ENCODE measurements around the gene TRIM47. TPM values are rescaled to one million over a fixed set of nuclear protein-coding genes. Genes with fewer than 3 reads are reported as not detected.
A peak's percentile ranks its signal among the peaks of the same experiment; 100 is the strongest.

The TRIM47 gene
- total and polyA plus RNA-seq, 2 of the 13 experiments (the other 11 are each of a cell fraction or from before 2014, with no cell fraction given): 33.5 to 82.0 TPM

- TF ChIP-seq ZNF318 (CRISPR knock-in tag; IDR thresholded peaks at IDR 0.05) (no peak), ZNF788 (CRISPR knock-in tag; IDR thresholded peaks at IDR 0.05; ENCODE audit: borderline replicate concordance) (peak; percentile 66; the same call in 1 of the 2 replicates), ZSCAN20 (CRISPR knock-in tag; IDR thresholded peaks at IDR 0.05; ENCODE audit: borderline replicate concordance) (no peak), RCOR2 (CRISPR knock-in tag; IDR thresholded peaks at IDR 0.05) (no peak), PAWR (CRISPR knock-in tag; IDR thresholded peaks at IDR 0.05; ENCODE audit: borderline replicate concordance) (no peak), ADNP (CRISPR knock-in tag; IDR thresholded peaks at IDR 0.05) (no peak), TAF1 (CRISPR knock-in tag; IDR thresholded peaks at IDR 0.05) (0 out of 2 replicates have a peak, but pooled peaks have one; percentile 37), HIVEP1 (CRISPR knock-in tag; IDR thresholded peaks at IDR 0.05) (peak; percentile 68; the same call in 1 of the 2 replicates), AHR (CRISPR knock-in tag; IDR thresholded peaks at IDR 0.05) (peak; percentile 44; the same call in 1 of the 2 replicates), TMF1 (CRISPR knock-in tag; IDR thresholded peaks at IDR 0.05; ENCODE audit: low read depth) (no peak), HINFP (CRISPR knock-in tag; IDR thresholded peaks at IDR 0.05; ENCODE audit: low read depth) (peak; percentile 4), ISL2 (CRISPR knock-in tag; IDR thresholded peaks at IDR 0.05) (peak; percentile 38; the same call in 1 of the 2 replicates), POLR2AphosphoS5 (IDR thresholded peaks at IDR 0.05; ENCODE audit: low read depth, low read length) (0 out of 2 replicates have a peak, but pooled peaks have one; percentile 14), ZNF660 (CRISPR knock-in tag; IDR thresholded peaks at IDR 0.05; ENCODE audit: borderline replicate concordance, low read depth) (no peak), ZKSCAN8 (CRISPR knock-in tag; IDR thresholded peaks at IDR 0.05; ENCODE audit: borderline replicate concordance) (no peak), RELA (CRISPR knock-in tag; IDR thresholded peaks at IDR 0.05) (no peak), ZNF546 (CRISPR knock-in tag; conservative IDR thresholded peaks at IDR 0.05) (0 out of 2 replicates have a peak, but pooled peaks have one; percentile 22), ZNF235 (CRISPR knock-in tag; IDR thresholded peaks at IDR 0.05; ENCODE audit: borderline replicate concordance) (0 out of 2 replicates have a peak, but pooled peaks have one; percentile 29), ZNF143 (CRISPR knock-in tag; IDR thresholded peaks at IDR 0.05) (no peak), ZNF263 (CRISPR knock-in tag; IDR thresholded peaks at IDR 0.05) (no peak), KLF9 (CRISPR knock-in tag; IDR thresholded peaks at IDR 0.05; ENCODE audit: low read depth) (no peak), ONECUT2 (CRISPR knock-in tag; IDR thresholded peaks at IDR 0.05) (no peak)
Observed at GRCh38 chr17:75894049-75894733, 15.8 kb upstream of the TRIM47 start (continued).

Data from HepG2 (cell line).